Anterior cingulate cortex (tissue), 58 donors: Measurements from ENCODE around the gene YPEL5.

Experiments
- DNase-seq, 58 donors: peaks; one replicate each; lab custom pipeline; 2025; lab: John Stamatoyannopoulos, UW

YPEL5 gene

DNA sequence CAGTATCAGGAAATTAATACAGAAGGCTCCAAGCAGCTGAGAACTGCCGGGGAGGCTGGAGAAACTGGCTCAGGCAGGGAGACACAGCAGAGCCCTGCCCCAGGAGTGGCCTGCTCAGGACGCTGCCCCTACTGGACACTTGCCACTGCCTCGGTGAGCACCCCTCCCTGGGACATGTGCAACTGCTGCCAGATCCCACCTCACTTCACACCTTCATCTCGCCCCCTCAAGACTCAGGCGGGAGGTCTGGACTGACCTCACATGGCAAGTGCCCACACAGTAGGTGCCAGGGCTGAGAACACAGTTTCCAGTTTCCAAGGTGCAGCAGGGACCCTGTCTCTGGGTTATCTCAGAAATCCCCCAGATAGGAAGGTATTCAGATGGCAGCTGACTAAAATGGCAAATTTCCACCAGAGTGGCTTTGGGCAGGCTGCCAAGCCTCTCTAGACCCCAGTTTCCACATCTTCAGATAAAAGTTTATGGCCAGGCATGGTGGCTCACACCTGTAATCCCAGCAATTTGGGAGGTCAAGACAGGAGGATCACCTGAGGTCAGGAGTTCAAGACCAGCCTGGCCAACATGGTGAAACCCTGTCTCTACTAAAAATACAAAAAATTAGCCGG, 50.9 kb downstream of the YPEL5 start:
- DNase-seq: no peak

DNA sequence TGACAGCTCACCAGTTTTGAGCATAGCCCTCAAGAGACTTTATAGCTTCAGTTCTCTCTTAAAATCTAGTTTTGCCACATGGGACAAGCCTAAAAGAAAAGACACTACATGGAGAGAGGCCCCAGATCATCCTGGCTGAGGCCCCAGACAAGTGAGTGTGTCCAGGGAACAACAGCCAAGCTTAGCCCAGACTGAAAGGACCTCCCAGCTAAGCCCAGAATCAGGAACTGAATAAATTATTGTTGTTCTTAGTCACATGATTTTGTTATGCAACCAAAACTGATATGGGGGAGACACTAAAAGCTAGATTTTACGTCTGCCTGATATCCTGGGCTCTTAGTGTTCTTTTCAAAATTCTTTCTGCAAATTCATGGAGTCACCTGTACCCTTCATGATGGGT, 55.2 kb downstream of the YPEL5 start:
- DNase-seq: peak in 10 of 58 donors; percentile 5 to 34 (median 20)

DNA sequence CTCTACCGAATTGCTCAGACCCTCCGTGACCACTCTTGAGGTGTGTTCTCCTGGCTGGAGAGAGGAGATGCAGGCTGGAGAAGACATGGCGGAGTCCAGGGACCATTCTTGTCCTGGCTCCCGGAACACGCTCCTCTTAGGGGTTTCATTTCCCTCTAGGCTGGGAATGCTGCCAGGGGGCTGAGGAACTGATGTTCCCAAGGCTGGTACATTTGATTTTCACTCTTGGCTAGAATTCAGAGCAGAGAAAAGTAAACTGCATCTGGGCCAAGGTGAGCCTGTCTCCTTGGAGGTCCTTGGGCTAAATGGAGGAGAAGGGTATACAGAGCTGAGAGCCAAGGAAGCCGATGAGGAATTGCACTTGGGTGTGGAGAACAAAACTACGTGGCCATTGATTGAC, 56.3 kb downstream of the YPEL5 start:
- DNase-seq: no peak

- DNase-seq: no peak
Measured at GRCh38 chr2:30204281-30204680, 57.5 kb downstream of the YPEL5 start.

- DNase-seq: no peak
Measured at GRCh38 chr2:30205456-30205855, 58.6 kb downstream of the YPEL5 start.

DNA sequence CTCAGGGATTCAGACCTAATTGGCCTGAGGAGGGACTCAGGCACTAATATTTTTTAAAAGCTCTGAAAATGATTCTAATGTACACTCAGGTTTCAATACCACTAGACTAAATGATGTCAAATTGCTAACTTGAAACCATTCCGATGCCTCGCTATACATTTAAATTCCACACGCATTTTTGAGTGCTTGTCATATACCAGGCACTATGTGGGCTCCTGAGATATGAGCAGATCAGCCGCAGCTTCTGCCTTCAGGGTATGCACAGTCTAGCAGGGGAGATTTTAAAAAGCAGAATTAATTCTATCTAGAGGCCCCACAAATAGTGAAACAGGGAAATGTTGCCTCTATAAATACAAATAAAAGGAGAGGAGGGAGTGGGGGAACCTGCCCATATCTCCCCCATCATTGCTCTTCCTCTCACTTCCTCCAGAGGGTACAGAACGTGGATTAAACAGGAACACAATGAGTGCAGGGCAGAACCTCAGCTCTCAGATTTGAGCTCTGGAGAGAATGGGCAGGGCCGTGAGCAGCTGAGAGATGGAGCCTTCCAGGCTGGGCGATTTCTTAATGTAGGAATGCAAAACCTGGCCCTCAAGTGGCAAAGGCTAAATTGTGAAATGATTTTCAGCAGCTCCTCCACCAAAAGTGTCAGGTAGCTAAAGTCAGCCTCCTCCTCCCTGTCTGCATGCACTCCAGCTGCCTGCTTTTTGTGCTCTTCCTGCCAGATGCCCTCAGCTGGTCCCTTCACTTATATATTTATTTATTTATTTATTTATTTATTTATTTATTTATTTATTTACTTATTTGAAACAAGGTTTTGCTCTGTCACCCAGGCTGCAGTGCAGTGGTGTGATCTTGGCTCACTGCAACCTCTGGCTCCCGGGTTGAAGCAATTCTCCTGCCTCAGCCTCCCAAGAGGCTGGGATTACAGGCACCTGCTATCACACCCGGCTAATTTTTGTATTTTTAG, 59.9 kb downstream of the YPEL5 start:
- DNase-seq: no peak

DNA sequence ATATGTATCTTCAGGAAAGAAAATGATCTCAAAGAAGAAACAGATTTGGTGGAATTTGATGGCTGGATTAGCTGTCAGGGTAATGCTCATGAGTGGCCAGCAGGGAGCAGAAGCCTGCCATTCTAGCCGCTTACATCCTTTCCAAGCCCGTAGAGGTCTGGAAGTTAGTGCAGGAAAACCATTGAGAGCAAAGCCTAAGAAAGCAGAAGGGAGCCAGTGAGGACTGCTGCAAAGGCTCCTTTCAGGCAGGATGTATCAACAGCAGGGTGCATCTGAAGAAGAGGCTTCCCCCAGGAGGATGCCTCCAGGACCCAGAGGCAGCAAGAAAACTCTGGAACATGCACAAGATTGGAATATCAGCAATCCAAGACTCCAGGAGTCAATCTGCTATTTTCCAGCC, 61.6 kb downstream of the YPEL5 start:
- DNase-seq: peak in 42 of 58 donors; percentile 10 to 72 (median 39)

- no peak for DNase-seq
Measured at GRCh38 chr2:30209227-30209626, 62.4 kb downstream of the YPEL5 start.
